Sigmoid colon (tissue), 7 donors: ENCODE results near the gene BAD. TPM values are rescaled to one million over a fixed set of nuclear protein-coding genes. Genes with fewer than 3 reads are reported as not detected.

Experiments used
- DNase-seq: peaks from one replicate; pipeline ENCODE4 v3.0.0-alpha.2; 2019
- H3K27ac ChIP-seq, 4 donors: fragments of 200-600 bp; sonication (generic); one replicate each; pipeline ENCODE4 v1.5.1; 2016 to 2019; ENCODE audit warnings: mild to moderate bottlenecking in 1 of 4
- H3K27me3 ChIP-seq, 3 donors: fragments of 200-600 bp; sonication (generic); one replicate each; pipeline ENCODE4 v1.5.1; 2019; ENCODE audit warnings: mild to moderate bottlenecking in 1 of 3
- H3K36me3 ChIP-seq, 4 donors: fragments of 200-600 bp; sonication (generic); one replicate each; pipeline ENCODE4 v1.5.1; 2016 to 2019
- H3K4me1 ChIP-seq, 4 donors: fragments of 200-600 bp; sonication (generic); one replicate each; pipeline ENCODE4 v1.5.1; 2017 to 2019
- H3K4me3 ChIP-seq, 4 donors: fragments of 200-600 bp; sonication (generic); one replicate each; pipeline ENCODE4 v1.5.1; 2017 to 2019; ENCODE audit warnings: mild to moderate bottlenecking in 2 of 4, moderate library complexity in 1 of 4
- H3K9me3 ChIP-seq, 4 donors: fragments of 200-600 bp in 3 of 4; sonication (generic) in 3 of 4; one replicate each; pipeline versions ENCODE4 v1.5.1 to v1.6.1; 2013 to 2019
- CTCF ChIP-seq, 4 experiments: fragments of 450-650 bp in 3 of 4; fragments of 200-600 bp in 1 of 4; IDR thresholded peaks; one replicate each; pipeline ENCODE4 v1.5.1; 2016 to 2019; ENCODE audit warnings: antibody characterized with exemption in 4 of 4, mild to moderate bottlenecking in 3 of 4, moderate library complexity in 2 of 4
- EP300 ChIP-seq, 4 donors: sonication (generic); formaldehyde crosslinking; IDR thresholded peaks; one replicate each; pipeline ENCODE4 v1.6.1; 2017; ENCODE audit warnings: antibody characterized with exemption in 4 of 4
- POLR2A ChIP-seq, 2 donors: fragments of 450-650 bp; IDR thresholded peaks; one replicate each; pipeline ENCODE4 v1.6.1; 2016; ENCODE audit warnings: antibody characterized with exemption in 2 of 2, mild to moderate bottlenecking in 2 of 2, moderate library complexity in 2 of 2
- POLR2AphosphoS5 ChIP-seq, 4 donors: sonication (generic); formaldehyde crosslinking; IDR thresholded peaks; one replicate each; pipeline ENCODE4 v1.6.1; 2017; ENCODE audit warnings: antibody characterized with exemption in 4 of 4
- WGBS, 2 donors: extraction: QIAGEN DNeasy Blood & Tissue Kit; methylation state at CpG; one replicate each; pipeline ENCODE4 v1.1.7; 2013; 5-methylcytosine and 5-hydroxymethylcytosine counted together
- intact Hi-C: fragments of 100-400 bp; cut with DNase I; formaldehyde crosslinking; loops from one replicate; pipeline ENCODE4 v1.15.1; 2023
- polyA plus RNA-seq, 3 donors: library from polyadenylated mRNA; stranded (reverse); fragments of 200-250 nt; gene quantifications; one replicate each; pipeline ENCODE4 v1.2.3, GENCODE V29; 2013
- total RNA-seq, 4 donors: library from RNA; depleted of rRNA; stranded (reverse); fragments of >200 nt; gene quantifications; one replicate each; pipeline ENCODE4 v1.1.0, GENCODE V29; 2016
- donor health status: healthy with polysubstance abuse.
- donor health status: Bipolar disorder and iron deficiency.
- donor health status: healthy.

Gene BAD
- total and polyA plus RNA-seq, 7 donors, result 95.3 to 264 (median 127) TPM

DNA sequence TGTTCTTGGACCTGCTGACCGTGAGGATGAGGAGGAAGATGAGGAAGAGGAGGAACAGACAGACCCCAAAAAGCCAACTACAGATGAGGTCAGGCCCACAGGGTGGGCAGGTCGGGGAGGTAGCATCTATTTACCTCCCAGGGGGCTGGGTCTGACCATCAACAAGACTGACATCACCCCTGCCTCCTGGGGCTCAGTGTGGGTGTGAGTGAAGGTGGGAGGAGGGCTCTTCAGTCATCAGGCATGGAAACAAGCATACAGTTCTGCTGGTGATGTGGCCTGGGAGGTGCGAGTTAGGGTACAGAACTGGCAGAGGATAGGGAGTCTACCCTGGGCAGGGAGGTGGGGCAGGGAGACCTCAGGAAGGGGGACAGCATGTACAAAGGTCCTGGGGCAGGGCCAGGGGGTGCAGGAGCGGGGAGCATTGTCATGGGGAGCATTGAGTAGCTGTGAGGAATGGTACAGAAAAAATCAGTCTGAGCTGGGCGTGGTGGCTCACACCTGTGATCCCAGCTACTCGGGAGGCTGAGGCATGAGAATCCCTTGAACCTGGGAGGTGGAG, 24.2 kb downstream of the BAD start:
- H3K36me3 ChIP-seq, result peaks cover 7 to 77% (median 49%) of the 10 kb centered on the region in 4 donors
- H3K4me1 ChIP-seq, result no peaks in the 10 kb centered on the region
- H3K9me3 ChIP-seq, result no peaks in the 10 kb centered on the region
- WGBS, 2 donors, result 93 to 94% methylated on average over 6 of the region's 6 CpGs
- intact Hi-C loops, result no loop called here
- TF ChIP-seq CTCF (IDR thresholded peaks at IDR 0.05), result no peak
- TF ChIP-seq EP300 (IDR thresholded peaks at IDR 0.05), result no peak
- no peak for TF ChIP-seq POLR2AphosphoS5 (IDR thresholded peaks at IDR 0.05)
- H3K27ac ChIP-seq, result no peak overlapping the region
- DNase-seq, result no peak
- no peaks in the 10 kb centered on the region for H3K27me3 ChIP-seq
- H3K4me3 ChIP-seq, result no peak overlapping the region

DNA sequence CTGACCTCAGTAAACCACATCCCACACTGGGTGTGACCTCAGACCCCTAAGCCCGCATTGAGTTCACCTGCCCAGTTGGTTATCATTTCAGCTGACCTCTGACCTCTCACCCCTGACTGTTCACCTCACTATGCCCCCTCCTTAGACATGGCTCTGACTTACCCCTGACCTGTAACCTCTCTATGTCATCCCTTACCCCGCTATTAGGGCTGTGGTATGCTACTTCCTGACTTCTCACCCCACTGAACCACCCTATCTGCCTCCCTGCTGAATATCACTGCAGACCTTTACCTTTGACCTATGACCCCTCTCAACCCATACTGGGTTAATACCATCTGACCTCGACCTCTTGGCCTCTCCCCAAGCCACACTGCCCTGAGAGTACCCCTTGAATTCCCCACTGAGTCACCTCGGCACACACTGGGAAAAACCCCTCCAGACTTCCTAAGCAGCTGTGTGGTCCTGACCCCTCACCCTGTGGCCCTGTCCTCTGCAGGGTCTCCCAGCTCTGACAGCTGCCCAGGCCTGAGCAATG, 24.9 kb downstream of the BAD start:
- peaks cover 7 to 79% (median 50%) of the 10 kb centered on the region in 4 donors for H3K36me3 ChIP-seq
- TF ChIP-seq EP300 (IDR thresholded peaks at IDR 0.05) (no peak), POLR2AphosphoS5 (IDR thresholded peaks at IDR 0.05) (no peak), POLR2A (IDR thresholded peaks at IDR 0.05) (no peak), CTCF (IDR thresholded peaks at IDR 0.05) (no peak)
- DNase-seq, result no peak
- intact Hi-C loops, result no loop called here
- H3K27me3 ChIP-seq, result no peaks in the 10 kb centered on the region
- H3K4me3 ChIP-seq, result no peak overlapping the region
- no peaks in the 10 kb centered on the region for H3K4me1 ChIP-seq
- no peaks in the 10 kb centered on the region for H3K9me3 ChIP-seq
- H3K27ac ChIP-seq, result no peak overlapping the region
- 76 to 77% methylated on average over 4 of the region's 4 CpGs for WGBS, 2 donors

- WGBS, 2 donors, result 92 to 94% methylated on average over 32 of the region's 32 CpGs
- Histone ChIP-seq H3K27ac (no peak overlapping the region), H3K9me3 (no peaks in the 10 kb centered on the region), H3K4me1 (no peaks in the 10 kb centered on the region), H3K27me3 (no peaks in the 10 kb centered on the region), H3K36me3 (peaks cover 7 to 79% (median 51%) of the 10 kb centered on the region in 4 donors), H3K4me3 (no peak overlapping the region)
- TF ChIP-seq CTCF (IDR thresholded peaks at IDR 0.05) (no peak), EP300 (IDR thresholded peaks at IDR 0.05) (no peak), POLR2A (IDR thresholded peaks at IDR 0.05) (no peak), POLR2AphosphoS5 (IDR thresholded peaks at IDR 0.05) (no peak)
- DNase-seq, result no peak
- intact Hi-C loops, result no loop called here
Observed at GRCh38 chr11:64258946-64259532, 25.4 kb downstream of the BAD start.

- TF ChIP-seq POLR2A (IDR thresholded peaks at IDR 0.05) (no peak), CTCF (IDR thresholded peaks at IDR 0.05) (no peak), POLR2AphosphoS5 (IDR thresholded peaks at IDR 0.05) (no peak), EP300 (IDR thresholded peaks at IDR 0.05) (no peak)
- WGBS, 2 donors, result 91 to 94% methylated on average over 24 of the region's 24 CpGs
- no peak for DNase-seq
- no peaks in the 10 kb centered on the region for H3K27me3 ChIP-seq
- H3K4me1 ChIP-seq, result peaks cover 0 to 5% (median 1%) of the 10 kb centered on the region in 4 donors
- no peak overlapping the region for H3K4me3 ChIP-seq
- intact Hi-C loops, result no loop called here
- no peaks in the 10 kb centered on the region for H3K9me3 ChIP-seq
- H3K27ac ChIP-seq, result no peak overlapping the region
- peaks cover 7 to 72% (median 51%) of the 10 kb centered on the region in 4 donors for H3K36me3 ChIP-seq
Observed at GRCh38 chr11:64258356-64258755, 26.1 kb downstream of the BAD start.
